GM21526 (cell line): ENCODE data around the gene SLC22A1.
"Not testable (repeated sequence)": the region's sequence is repeated elsewhere in the genome, so short reads cannot be mapped to it uniquely, and the experiment has no call there.

Source experiments
- ATAC-seq: cut with Tn5 transposase; IDR thresholded peaks from one replicate; pipeline ENCODE4 v1.9.1; 2021; ENCODE audit warnings: moderate library complexity; ENCODE audit not compliant: unreplicated experiment, low FRiP score

The SLC22A1 gene

DNA sequence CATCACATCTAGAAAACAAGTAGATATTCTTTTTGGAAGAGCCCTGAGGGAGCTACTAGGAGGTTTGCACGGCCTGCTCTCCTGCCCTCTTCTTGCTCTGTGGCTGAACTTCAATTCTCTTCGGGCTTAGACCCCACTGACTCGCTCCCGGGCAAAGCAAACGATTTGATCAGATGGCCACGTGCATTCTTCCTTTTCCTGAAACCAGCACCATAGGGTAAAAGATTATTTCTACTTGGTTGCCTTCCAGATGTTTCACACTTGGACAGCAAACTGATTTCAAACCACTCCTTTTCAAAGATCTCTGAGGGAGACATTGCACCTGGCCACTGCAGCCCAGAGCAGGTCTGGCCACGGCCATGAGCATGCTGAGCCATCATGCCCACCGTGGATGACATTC, at the start of gene SLC22A1:
SLC22A1 (plus strand) TSS at position 258 of the 400 bp plus-strand sequence; CDS start at position 379, 121 bp downstream.
- no peak for ATAC-seq

DNA sequence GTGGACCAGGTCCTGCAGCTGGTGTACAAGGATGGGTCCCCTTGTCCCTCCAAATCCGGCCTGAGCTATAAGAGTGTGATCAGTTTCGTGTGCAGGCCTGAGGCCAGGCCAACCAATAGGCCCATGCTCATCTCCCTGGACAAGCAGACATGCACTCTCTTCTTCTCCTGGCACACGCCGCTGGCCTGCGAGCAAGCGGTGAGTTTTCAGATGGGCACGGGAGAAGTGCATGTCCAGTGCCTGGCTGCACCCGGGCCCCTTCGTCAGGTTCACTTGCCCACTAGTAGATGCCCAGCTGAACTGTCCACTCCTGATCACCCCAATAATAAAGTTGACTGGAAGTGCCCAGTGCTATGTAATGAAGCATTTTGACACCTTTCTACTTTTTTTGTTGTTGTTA, 48.3 kb upstream of the SLC22A1 start:
- ATAC-seq, result no peak

DNA sequence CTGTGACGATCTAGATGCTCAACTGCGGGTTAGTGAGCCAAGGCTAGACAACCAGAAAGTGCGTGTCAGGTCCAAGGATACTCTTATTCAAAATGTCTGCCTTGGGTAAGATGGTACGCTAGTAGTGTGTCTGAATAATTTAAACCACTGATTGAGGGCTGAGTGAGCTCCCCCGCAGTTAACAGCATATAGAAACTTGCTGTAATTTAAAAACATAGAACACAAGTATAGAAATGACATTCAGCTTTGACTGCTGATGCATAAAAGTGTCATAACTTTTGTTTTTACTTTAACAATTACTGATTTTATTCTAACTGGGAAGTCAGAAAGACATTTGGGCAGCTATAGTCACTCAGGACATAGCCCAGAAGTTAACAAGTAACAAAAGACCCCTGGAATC, 45.6 kb upstream of the SLC22A1 start:
- ATAC-seq, result no peak

DNA sequence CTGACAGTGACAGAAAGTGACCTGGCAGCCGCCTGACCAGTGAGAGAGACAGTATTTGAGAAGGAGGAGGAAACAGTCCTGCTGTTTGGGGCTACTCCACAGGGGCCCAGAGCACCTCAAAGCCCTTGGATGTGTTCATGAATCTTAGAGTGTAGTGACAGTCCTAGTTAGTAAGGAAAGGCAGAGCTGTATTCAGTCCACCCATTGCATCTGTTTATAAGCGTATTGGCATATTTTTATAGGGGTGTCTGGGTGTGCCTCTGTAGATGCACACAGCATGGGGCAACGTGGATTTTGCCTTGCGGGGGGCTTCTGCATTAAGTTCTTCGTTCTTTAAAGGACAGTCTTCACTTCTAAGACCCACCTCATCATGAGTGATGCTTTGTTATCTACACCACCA, 44.6 kb upstream of the SLC22A1 start:
- no peak for ATAC-seq

DNA sequence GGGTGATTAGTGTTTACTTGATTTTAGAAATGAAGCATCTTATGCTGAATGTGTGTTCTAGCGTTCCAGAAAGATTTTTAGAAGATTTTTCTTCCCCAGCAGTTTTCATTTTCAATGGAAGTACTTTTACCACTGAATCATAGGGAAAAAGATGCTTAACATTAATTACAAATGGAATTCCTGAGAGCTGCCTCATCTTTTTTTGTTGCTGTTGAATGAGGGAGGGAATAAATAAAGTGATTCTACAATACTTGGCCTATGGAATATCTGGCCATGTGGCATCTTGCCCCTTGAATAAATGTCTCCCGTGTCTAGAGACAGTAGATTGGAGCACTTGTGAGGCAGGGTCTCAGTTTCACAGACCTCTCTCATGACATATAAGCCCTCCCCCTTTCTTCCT, 44.1 kb upstream of the SLC22A1 start:
- no peak for ATAC-seq

DNA sequence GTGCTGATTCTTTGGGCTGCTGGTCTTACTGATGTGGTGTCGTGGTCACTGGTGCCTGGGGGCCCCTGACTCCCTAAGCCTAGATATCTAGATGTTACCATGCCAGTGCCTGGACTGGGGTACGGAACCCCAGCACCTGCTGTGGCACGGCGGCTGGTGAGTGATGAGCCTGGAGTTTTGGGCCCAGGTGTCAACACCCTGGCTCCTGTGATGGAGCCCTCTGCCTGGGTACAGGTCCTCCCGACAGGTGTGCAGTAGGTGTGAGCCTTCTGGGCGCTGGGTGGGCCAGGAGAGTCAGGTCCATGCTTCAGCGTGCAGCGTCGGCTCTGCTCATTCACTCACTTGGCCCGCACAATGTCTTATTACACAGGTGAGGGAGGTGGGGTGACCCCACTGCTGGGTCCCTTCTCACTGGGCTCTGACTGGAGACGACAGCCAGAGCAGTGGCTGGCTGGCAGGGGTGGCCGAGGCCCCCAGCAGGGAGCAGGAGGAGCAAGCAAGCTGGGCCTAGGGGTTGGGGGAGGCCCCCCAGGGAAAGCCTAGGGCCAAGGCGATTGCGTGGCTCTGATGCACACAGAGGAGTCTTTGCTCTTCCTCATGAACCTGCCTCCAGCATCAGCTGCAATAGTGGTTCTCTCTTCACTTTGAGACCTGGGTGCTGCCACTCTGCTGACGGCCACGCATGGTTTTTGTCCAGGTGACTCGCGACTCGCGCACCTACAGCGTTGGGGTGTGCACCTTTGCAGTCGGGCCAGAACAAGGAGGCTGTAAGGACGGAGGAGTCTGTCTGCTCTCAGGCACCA, 42.5 kb upstream of the SLC22A1 start:
- ATAC-seq, result no peak

DNA sequence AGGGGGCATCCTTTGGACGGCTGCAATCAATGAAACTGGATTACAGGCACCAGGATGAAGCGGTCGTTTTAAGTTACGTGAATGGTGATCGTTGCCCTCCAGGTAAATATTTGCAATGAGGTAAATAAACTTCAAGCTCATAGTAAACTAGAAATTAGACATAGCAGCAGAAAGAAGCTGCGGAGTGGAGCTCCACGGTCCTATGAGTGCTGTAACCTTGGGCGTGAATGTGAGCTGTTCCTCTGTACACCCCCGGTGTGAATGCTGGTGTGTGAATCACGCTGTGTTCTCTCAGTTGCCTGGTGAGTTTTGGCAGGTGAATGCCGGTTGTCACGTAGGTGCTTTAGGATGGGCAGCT, 42.0 kb upstream of the SLC22A1 start:
- no peak for ATAC-seq

DNA sequence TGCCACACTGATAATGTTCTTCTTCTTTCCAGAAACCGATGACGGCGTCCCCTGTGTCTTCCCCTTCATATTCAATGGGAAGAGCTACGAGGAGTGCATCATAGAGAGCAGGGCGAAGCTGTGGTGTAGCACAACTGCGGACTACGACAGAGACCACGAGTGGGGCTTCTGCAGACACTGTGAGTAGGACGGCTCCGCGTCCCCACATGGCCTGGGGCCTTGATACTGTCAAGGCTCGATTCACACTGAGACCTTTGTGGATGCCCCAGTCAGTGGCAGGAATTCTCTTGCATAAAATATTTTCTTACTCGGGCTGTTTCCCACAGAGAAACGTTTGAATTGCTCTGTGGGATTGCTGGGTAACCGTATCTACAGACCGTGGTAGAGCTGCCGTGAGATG, 41.5 kb upstream of the SLC22A1 start:
- no peak for ATAC-seq

DNA sequence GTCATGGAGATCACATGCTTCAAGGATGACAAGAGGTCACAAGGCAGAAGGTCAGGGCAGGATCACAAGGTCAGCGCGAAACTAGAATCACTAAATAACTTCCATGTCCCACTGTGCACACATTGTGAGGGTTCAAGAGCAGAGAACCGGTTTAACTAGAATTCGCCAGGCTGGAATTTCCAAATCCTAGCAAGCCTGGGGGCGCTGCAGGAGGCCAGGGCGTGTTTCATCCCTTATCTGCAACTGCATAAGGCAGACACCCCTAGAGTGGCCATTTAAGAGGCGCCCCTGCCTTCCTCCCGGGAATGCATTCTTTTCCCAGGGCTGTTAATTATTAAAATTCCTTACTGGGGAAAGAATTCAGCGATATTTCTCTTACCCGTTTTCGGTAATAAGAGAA, 40.2 kb upstream of the SLC22A1 start:
- no peak for ATAC-seq

DNA sequence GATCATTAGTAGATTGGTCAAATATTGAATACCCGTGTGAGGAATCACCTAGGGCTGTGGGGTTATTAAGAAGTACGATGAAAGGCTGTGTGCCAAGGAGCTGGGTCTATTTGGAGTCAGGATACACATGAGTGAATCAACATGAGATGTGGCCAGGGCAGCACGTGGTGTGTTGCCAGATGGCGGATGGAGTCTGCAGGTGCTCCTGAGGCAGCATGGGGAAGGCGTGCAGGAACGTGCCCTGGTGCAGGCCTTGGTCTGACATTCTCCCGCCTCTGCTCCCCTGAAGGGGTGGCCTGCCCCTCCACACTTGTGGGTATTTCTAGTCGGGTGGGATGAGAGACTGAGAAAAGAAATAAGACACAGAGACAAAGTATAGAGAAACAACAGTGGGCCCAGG, 39.0 kb upstream of the SLC22A1 start:
- ATAC-seq, result no peak

DNA sequence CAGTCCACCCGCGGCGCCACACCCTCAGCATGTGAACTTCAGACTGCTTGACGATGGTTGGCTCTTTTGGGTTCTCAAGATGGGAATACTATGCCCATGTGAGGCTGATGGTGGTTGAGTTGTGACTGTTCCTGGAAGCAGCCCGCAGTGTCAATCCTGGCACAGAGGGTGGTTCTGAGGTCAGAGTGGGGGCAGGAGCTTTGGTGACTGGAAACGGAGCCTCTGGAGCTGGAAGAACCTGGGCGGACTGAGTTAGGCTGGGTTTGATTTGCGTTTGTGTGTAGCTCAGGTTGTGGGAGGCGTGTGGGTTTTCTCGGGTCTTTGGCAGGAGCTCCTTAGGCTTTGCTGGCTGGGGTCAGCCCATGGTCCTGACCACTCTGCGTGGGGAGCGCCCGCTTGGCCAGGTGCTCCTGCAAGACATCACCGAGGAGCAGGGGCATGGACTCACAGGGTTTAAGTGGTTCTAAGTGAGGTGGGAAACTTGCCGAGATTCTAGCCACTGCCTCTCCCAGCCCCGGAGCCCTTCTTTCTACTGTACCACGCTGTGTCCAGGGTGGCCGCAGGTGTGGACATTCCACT, 37.3 kb upstream of the SLC22A1 start:
- no peak for ATAC-seq

DNA sequence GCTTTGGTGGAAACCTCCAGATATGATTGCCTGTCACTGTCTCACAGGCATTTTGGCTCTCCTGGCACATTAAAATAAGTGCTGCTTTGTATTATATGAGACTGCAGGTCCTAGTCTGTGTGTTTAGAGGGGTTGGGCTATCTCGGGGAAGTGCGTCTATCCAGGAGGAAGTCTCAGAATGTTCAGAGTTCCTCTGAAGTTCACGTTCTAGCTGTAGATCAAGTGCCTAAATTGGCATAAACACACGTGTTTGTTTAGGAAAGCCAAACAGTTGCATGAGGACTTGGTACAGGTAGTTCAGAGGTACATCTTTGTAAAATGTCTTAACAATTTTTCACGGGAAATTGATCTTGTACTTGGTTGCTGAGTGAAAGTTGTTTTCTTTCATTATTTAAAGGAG, 36.4 kb upstream of the SLC22A1 start:
- ATAC-seq, result no peak

DNA sequence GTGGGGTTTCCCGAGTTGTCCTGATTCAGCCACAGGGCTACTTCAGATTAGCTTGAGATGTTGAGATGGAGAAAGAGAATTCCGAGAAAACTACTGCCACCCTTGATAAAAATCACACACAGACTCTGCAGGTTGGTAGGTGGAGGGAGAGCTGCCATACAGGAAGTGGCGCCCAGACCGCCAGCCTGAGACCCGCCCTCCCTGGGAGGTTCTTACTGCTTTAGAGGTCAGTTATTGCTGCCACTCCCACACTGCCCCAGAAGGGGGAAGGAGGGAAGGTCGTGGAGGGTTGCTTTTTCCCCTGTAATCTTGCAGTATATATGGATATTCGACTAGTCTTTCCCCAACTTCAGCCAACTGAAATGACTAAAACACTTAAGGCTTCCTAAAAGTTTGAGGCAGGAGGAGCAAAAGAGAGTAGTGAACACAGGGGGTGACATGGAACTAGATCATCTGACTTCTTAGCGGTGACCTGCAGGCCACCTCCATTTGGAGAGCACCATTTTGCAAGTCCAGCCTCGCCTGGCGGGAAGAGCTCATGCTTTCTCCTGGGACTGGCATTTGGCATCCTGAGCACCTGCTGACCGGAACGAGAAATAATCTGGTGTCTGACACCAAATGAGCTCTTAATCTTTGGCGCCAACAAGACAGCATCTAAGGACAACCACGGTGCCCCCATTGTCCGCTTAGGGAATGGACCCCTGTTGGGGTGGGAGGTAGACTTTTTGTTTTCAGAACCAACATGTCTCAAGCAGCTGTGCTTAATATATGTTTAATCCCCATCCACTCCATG, 35.7 kb upstream of the SLC22A1 start:
- no peak for ATAC-seq

DNA sequence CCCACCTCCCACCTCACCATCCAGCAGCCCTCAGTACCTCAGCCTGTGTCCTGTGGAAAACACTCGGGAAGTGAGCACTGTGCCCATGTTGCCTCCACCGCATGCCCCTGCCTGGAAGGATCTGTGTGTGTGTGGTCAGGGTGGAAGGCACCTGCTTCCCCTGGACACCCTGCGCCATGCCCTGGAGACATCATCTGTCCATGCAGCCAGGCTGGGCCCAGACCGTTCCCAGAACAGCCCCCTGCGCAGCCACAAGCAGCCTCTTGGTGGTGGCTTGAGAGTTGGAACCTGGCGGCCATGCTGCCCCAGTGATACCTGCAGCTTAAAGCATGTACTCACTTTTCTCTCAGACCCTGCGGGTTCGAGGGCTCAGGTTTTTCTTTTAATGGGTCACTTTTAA, 34.9 kb upstream of the SLC22A1 start:
- no peak for ATAC-seq

DNA sequence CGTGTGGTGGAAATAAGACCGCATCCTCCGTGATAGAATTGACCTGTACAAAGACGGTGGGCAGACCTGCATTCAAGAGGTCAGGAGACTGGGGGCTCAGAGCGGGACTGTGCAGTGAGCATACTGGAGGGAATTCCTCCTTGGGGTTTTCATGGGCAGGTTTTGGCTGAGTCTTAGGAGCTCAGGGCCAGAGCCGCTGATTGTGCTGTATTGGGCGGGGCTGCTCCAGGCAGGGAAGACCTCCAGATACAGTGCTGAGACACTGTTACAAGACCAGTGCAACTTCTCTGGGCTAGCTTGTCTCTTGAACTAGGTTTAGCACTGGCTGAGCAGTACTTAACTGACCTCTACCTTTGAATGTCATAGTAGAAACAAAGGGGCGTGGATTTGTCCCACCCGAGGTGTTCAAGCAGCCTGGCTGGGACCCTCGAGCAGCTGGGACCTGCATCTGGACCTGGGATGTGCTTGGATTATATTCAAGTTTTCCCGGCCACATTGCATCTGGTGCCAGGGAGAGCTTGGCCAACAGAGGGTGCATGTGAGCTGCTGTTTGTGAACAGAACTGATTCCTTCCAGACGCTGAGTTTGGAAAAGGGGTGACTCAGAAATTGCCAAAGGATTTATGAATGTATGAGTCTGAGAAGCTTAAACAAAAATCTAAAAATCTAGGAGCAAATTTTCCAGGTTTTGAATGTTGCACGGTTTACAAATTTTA, 33.4 kb upstream of the SLC22A1 start:
- no peak for ATAC-seq

DNA sequence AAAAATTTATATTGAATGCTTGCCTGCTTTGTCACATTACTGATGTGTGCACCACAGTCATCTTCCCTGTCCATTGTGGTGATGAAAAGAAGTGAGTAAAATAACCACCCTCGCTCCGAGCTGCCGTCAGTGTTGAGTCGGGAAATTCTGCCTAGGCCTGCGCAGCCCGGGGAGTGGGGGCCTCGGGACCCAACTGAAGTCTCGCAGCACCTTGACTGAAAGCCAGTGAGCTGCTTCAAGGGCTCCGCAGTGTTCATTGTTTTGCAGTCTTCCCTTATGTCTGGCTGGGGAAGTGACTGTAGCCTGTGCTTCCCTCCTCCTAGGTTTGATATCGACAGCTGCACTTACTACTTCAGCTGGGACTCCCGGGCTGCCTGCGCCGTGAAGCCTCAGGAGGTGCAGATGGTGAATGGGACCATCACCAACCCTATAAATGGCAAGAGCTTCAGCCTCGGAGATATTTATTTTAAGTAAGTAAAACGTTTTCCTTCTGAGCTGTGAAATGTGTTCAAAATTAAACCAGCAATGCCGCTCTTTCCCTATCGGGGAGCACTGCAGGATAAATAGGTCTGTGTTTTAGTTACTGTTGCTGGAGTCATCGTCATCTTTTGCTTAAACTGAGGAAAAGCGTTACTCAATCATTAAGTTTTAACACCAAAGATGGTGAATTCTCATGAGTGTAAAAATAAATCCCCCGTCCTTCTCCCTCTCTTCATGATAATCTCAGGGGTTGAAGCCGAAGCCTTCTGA, 32.7 kb upstream of the SLC22A1 start:
- ATAC-seq, result no peak

DNA sequence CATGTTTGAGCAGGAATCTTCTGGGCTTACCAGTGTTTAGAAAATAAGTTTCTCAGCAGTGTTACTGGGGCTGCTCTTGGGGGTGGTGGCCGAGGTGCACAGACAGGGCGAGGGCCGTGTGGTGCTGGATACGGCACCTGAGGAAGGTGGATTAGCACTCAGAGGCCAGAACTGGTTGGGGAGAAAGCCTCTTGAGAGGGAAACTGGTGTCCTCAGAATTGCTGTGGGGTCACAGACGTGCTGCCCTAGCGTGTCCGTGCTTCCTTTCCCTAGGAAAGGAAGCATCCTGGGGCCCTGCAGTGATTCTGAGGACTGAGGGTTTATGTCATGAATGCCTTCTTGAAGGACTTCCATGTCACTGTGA, 32.1 kb upstream of the SLC22A1 start:
- no peak for ATAC-seq

DNA sequence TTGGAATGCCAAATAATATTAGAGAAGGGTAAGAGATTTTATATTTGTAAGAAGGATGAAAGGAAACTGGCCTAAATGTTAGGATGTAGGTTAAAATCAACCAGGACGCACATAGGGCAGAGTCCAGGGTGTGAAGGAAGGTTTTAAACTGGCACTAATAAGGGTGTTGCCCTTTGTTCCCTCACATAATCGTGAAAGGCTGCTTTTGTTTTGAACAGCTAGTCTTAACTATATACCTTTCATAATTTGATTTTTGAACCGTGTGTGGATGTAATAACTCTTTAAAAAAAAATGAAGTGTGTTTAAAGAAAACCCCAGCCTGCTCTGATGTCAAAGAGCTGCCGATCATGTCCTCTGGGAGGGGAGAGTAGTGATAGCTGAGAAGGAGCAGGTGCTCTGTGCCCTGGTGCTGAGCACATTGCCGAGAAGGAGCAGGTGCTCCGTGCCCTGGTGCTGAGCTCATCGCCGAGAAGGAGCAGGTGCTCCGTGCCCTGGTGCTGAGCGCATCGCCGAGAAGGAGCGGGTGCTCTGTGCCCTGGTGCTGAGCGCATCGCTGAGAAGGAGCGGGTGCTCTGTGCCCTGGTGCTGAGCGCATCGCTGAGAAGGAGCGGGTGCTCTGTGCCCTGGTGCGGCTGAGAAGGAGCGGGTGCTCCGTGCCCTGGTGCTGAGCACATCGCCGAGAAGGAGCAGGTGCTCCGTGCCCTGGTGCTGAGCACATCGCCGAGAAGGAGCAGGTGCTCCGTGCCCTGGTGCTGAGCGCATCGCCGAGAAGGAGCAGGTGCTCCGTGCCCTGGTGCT, 31.0 kb upstream of the SLC22A1 start:
- ATAC-seq, result not testable (repeated sequence)

DNA sequence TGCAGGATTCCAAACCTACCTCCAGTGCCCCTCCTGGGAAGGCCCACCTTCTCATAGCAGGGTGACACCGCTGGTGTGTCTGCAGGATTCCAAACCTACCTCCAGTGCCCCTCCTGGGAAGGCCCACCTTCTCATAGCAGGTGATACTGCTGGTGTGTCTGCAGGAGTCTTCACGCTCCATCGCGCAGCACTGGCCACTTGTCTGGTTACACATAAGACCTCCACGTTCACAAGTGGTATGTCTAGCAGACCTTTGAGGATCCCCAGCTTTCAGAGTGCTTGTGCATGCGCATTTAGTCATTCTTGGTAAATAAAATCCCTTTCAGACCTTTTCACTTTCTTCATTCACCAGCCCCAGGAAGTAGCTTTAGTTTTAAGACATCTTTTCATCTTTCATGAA, 29.4 kb upstream of the SLC22A1 start:
- ATAC-seq, result not testable (repeated sequence)

DNA sequence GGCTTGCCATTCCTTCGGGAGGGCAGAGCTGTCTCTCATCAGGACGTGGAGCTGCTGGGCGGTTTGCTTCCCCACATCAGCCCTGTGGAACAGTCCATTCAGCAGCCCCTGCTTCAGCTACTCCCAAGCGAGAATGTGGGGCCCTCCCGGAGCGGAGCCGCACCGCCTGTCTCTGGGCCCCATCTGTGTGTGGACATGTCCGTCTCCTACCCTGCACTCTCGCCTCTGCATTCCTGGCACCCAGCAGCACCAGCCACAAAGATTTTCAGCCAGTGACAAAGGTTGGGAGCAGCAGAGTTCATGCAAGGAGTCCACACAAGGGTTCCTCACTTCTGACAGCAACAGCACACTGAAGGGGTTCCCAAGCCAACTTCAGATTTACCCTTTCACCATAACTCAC, 29.0 kb upstream of the SLC22A1 start:
- ATAC-seq, result no peak
